OCI-LY3 (cell line): ENCODE measurements around the gene EIF4A3.

Experiments used
- H2AFZ ChIP-seq: fragments of 200-600, 300-600 bp; shearing (Covaris generic); 2 replicates; pipeline ENCODE4 v1.6.0; 2014; ENCODE audit warnings: antibody characterized with exemption, low read depth, low read length
- H3K27ac ChIP-seq: fragments of 200-600, 300-600 bp; sonication (generic); 2 replicates; pipeline ENCODE4 v1.5.1; 2014; ENCODE audit warnings: mild to moderate bottlenecking, low read length, moderate library complexity, mixed read lengths
- H3K27me3 ChIP-seq: fragments of 200-600, 300-600 bp; sonication (generic); 2 replicates; pipeline ENCODE4 v1.6.1; 2014; ENCODE audit warnings: low read depth, low read length, mixed read lengths
- H3K36me3 ChIP-seq: fragments of 200-600, 300-600 bp; sonication (generic); replicated peaks from 2 replicates; pipeline ENCODE3; 2014; ENCODE audit warnings: low read depth, low read length, mixed read lengths
- H3K4me1 ChIP-seq: fragments of 300-600, 200-600 bp; sonication (generic); 2 replicates; pipeline ENCODE4 v1.6.1; 2014; ENCODE audit warnings: low read length, mixed read lengths
- H3K4me2 ChIP-seq: fragments of 200-600, 300-600 bp; sonication (generic); 2 replicates; pipeline ENCODE4 v1.6.1; 2014; ENCODE audit warnings: low read length, mixed read lengths
- H3K4me3 ChIP-seq: fragments of 300-600, 200-600 bp; sonication (generic); 2 replicates; pipeline ENCODE4 v1.5.1; 2014; ENCODE audit warnings: antibody characterized with exemption, mild to moderate bottlenecking, low read length, moderate library complexity
- H3K79me2 ChIP-seq: fragments of 300-600, 200-600 bp; shearing (Covaris generic); 2 replicates; pipeline ENCODE4 v1.6.1; 2014; ENCODE audit warnings: mild to moderate bottlenecking, low read length, mixed read lengths
- H3K9ac ChIP-seq: fragments of 300-600, 200-600 bp; shearing (Covaris generic); 2 replicates; pipeline ENCODE4 v1.6.0; 2014; ENCODE audit warnings: mild to moderate bottlenecking, low read length, moderate library complexity
- H3K9me3 ChIP-seq: fragments of 200-600, 300-600 bp; shearing (Covaris generic); 2 replicates; pipeline ENCODE4 v1.6.1; 2014; ENCODE audit warnings: low read length, mixed read lengths; ENCODE audit not compliant: insufficient read depth
- H4K20me1 ChIP-seq: fragments of 200-600, 300-600 bp; sonication (generic); 2 replicates; pipeline ENCODE4 v1.6.1; 2016; ENCODE audit warnings: low read length, mixed read lengths; ENCODE audit not compliant: insufficient read depth
- CTCF ChIP-seq: fragments of 200-600, 300-600 bp; sonication (generic); IDR thresholded peaks from 2 replicates; pipeline ENCODE4 v1.5.1; 2014; ENCODE audit warnings: antibody characterized with exemption, low read length, low read depth
- EZH2phosphoT487 ChIP-seq: fragments of 200-600 bp; shearing (Covaris generic); IDR thresholded peaks from 2 replicates; pipeline ENCODE4 v1.6.1; 2018; ENCODE audit warnings: antibody characterized with exemption, mixed run types, low read depth

Gene EIF4A3

GRCh38 chr17:80116921-80117380 is 30.0 kb downstream of the EIF4A3 start:
- no peak overlapping the region for H3K4me3 ChIP-seq
- TF ChIP-seq CTCF: no peak
- TF ChIP-seq EZH2phosphoT487: no peak
- H3K27ac ChIP-seq: no peak overlapping the region
- no peaks in the 10 kb centered on the region for H3K79me2 ChIP-seq
- no peaks in the 10 kb centered on the region for H3K9me3 ChIP-seq
- H4K20me1 ChIP-seq: no peaks in the 10 kb centered on the region
- H3K4me2 ChIP-seq: no peak overlapping the region
- H2AFZ ChIP-seq: no peak overlapping the region
- no peak overlapping the region for H3K9ac ChIP-seq
- no peaks in the 10 kb centered on the region for H3K4me1 ChIP-seq
- no peaks in the 10 kb centered on the region for H3K27me3 ChIP-seq
- no peaks in the 10 kb centered on the region for H3K36me3 ChIP-seq

- Histone ChIP-seq H3K27ac (no peak overlapping the region), H4K20me1 (no peaks in the 10 kb centered on the region), H3K36me3 (no peaks in the 10 kb centered on the region), H3K4me2 (no peak overlapping the region), H3K4me3 (no peak overlapping the region), H3K27me3 (no peaks in the 10 kb centered on the region), H3K9me3 (no peaks in the 10 kb centered on the region), H2AFZ (no peak overlapping the region), H3K9ac (no peak overlapping the region), H3K79me2 (no peaks in the 10 kb centered on the region), H3K4me1 (no peaks in the 10 kb centered on the region)
- TF ChIP-seq CTCF: no peak
Observed at GRCh38 chr17:80116276-80116920, 30.5 kb downstream of the EIF4A3 start.

- H3K4me1 ChIP-seq: no peaks in the 10 kb centered on the region
- H3K27me3 ChIP-seq: no peaks in the 10 kb centered on the region
- H4K20me1 ChIP-seq: no peaks in the 10 kb centered on the region
- H3K79me2 ChIP-seq: no peaks in the 10 kb centered on the region
- no peak overlapping the region for H3K27ac ChIP-seq
- H3K4me2 ChIP-seq: no peak overlapping the region
- no peaks in the 10 kb centered on the region for H3K9me3 ChIP-seq
- H3K36me3 ChIP-seq: no peaks in the 10 kb centered on the region
- no peak overlapping the region for H3K9ac ChIP-seq
- TF ChIP-seq EZH2phosphoT487 (no peak), CTCF (no peak)
- H2AFZ ChIP-seq: no peak overlapping the region
- H3K4me3 ChIP-seq: no peak overlapping the region
Observed at GRCh38 chr17:80115159-80115558, 31.8 kb downstream of the EIF4A3 start.

- Histone ChIP-seq H4K20me1 (no peaks in the 10 kb centered on the region), H3K27ac (no peak overlapping the region), H3K4me2 (no peak overlapping the region), H3K27me3 (no peaks in the 10 kb centered on the region), H3K36me3 (no peaks in the 10 kb centered on the region), H3K4me1 (no peaks in the 10 kb centered on the region), H3K79me2 (no peaks in the 10 kb centered on the region), H2AFZ (no peak overlapping the region), H3K4me3 (no peak overlapping the region), H3K9me3 (no peaks in the 10 kb centered on the region), H3K9ac (no peak overlapping the region)
- TF ChIP-seq EZH2phosphoT487: no peak
- no peak for TF ChIP-seq CTCF
Observed at GRCh38 chr17:80114758-80115157, 32.2 kb downstream of the EIF4A3 start.
